Measurements from ENCODE around the gene RTN3.

Gene RTN3

DNA sequence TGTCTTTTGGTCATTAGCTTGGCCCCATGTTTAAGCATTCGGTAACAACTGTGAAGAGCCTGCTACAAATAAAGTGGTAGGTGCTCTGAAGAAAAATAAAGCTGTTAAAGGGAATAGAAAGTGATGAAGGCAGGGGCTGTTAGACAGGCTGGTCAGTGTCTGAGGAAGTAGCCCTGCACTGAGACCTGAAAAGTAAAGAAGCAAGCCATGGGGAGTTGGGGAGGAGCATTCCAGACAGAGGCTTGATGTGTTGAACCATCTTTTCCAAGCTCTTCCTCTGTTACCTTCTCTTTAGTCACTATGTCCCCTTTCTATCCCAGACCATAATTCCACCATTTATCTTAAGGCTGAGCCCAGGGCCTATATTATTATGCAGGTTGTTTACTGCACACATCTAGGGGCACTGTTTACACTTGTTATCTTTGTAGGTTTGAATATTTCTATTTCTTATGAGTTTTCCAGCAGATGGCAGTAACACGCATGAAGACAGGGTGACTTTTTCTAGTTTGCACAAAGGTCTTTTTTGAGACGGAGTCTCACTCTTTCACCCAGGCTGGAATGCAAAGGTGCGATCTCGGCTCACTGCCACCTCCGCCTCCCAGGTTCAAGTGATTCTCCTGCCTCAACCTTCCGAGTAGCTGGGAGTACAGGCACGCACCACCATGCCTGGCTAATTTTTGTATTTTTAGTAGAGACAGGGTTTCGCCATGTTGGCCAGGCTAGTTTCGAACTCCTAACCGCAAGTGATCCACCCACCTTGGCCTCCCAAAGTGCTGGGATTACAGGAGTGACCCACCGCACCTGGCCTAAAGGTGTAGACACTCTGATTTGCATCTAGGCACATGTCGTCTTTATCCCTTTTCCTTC is 64.2 kb downstream of the RTN3 start:
- DNase-seq = no peak

GRCh38 chr11:63747011-63747410 is 65.7 kb downstream of the RTN3 start:
- DNase-seq = no peak

GRCh38 chr11:63749624-63750023 is 68.3 kb downstream of the RTN3 start:
- DNase-seq = no peak

GRCh38 chr11:63756919-63757761 is 75.8 kb downstream of the RTN3 start:
- no peak for DNase-seq

GRCh38 chr11:63760487-63761079 is 79.3 kb downstream of the RTN3 start:
- no peak for DNase-seq

GRCh38 chr11:63761188-63761587 is 79.9 kb downstream of the RTN3 start:
- no peak for DNase-seq

GRCh38 chr11:63761931-63762653 is 80.8 kb downstream of the RTN3 start:
- no peak for DNase-seq

DNA sequence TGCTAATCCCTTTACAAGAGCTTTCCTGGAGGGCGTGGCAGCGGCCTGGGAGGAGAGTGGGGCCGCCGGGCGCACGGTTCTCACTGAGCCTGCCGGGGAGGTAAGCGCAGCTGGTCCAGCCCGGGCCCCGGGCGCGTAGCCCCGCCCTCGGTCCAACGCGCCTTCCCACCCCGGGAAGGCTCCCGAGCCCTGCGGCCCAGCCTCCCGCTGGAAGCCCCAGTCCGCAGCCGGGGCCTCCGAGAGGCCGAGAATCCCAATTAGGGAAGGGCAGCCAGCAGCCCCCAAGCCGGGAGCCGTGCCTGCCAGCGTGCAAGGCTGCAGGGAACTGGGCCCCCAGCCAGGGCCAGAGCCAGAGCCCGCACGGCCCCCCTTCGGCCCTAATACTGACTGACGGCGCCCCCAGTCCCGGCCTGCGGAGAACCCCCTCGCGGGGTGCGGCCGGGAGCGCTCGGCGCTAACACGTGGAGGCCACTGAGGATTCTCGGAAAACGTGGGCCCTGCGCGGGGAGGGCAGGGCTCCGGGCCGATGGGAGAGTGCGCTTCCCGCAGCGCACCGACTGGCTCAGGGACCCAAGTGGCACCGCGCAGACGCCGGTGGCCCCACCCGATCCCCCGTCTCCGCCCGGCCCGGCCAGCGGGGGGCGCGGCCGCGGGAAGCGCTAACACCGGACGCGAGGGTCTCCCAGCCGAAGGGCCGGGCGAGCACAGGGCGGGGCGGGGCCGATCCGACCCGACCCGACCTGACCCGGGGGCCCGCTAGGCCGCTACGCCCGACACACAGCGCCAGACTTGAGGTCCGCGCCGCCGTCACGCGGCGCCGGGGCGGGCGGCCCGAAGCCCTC is 81.6 kb downstream of the RTN3 start:
- DNase-seq = no peak

DNA sequence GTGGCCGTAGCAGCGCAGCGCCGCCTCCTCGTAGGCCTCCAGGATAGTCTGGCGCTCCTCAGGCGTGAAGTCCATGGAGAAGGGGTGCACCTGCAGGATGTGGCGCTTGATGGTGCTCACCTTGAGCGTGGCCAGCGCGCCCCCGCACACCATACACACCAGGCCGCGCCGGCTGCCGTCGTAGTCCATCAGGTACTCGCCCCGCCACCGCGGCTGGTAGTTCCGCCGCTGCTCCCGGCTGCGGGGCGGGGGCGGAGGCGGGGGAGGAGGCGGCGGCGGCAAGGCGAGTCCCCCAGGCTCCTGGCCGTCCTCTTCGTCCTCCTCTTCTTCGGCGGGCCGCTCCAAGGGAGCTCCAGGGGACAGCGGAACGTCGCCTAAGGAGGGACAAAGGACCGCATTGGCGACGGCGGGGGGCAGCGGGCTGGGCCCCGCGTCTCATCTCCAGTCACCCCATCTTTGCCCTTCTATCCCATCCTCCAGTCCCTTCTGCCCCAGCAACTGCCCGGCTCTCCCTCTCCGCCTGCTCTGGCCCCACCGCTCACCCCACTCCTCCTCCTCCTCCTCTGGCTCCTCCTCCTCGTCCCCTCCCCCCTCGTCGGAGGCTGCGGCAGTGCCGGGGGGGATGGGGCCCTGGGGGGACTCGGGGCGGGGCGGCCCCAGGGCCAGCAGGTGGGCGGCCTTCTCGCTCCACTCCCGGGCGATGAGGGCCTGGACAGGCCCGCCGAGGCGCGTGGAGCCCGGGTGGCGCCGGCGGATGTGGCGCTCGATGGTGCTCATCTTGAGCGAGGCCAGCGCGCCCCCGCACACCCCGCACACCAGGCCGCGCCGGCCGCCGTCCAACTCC is 82.4 kb downstream of the RTN3 start:
- DNase-seq = no peak

GRCh38 chr11:63764340-63764678 is 83.0 kb downstream of the RTN3 start:
- DNase-seq = no peak

DNA sequence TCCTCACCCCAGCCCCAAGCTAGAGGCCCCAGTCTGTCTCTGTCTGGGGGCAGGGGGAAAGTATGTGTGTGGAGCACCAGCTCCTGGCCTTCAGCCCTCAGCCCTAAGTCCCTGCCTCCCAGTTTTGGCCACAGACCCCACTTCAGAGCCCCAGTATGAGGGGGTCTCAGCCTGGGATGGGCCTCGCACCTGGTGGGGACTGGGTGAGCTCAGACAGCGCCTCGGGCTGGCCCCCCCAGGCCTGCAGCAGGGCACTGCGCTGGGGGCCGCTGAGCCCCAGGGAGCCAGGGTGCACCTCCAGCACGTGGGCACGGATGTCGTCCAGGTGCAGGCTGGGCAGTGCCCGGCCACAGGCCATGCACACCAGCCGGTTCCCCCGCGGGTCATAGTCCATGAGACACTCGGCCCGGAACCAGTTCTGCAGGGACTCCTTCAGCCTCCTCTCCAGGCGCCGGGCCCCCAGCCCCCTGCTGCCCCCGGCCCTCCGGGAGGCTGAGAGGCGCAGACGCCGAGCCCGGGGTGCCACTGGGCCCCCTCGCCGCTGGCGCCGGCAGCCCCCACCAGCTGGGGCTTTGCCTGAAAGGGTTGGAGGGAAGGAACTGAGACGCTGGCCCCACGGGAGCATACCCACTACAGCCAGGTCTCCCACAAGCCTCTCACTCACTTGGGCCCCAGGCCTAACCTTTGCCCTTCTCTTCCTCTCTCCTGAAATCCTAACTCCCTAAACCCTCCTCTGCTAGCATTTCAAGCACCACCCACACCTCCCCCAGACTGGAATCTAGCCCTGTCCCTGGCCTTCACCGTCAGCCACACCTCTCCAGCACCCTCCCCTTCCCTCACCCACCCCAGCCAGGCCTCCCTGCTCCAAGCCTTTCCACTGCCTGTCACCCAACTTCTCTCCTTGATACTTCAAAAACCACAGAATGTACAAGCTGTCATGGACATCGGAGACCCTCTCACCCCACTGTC is 83.7 kb downstream of the RTN3 start:
- DNase-seq = no peak

- DNase-seq = no peak
Measured at GRCh38 chr11:63765688-63766241, 84.5 kb downstream of the RTN3 start.

DNA sequence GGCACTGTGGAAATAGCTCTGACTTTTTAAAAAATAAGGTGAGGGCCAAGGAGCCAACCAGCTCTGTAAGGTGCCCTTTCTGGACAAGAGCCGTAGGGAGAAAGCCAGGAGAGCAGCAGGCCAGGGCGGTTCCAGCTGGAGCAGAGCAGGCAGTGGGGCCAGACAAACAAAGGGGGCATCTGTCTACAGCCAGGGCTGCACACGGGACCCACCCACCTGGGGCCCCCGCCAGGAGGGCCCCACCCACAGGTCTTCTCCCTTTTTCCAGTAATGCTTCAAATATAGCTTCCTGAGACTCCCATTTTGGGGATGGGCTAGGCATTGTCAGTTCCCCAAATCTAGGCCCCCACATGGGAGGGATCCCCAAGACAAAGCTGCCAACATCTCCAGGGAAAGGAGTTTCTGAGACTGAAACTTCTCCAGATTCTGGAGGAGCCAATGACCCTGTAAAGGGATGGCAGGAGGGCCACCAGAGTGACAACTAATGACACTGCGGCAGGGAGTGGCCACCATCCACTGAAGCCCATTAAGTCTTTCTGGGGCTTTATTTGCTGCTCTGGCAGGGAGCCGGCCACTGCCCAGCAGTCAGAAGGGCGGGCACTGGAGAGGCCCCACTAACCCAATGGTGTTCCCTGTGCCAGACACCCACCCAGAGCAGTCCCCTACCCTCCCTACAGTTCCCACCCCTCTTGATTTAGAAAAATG is 85.4 kb downstream of the RTN3 start:
- DNase-seq = no peak

- DNase-seq = no peak
Measured at GRCh38 chr11:63767267-63767564, 85.9 kb downstream of the RTN3 start.

DNA sequence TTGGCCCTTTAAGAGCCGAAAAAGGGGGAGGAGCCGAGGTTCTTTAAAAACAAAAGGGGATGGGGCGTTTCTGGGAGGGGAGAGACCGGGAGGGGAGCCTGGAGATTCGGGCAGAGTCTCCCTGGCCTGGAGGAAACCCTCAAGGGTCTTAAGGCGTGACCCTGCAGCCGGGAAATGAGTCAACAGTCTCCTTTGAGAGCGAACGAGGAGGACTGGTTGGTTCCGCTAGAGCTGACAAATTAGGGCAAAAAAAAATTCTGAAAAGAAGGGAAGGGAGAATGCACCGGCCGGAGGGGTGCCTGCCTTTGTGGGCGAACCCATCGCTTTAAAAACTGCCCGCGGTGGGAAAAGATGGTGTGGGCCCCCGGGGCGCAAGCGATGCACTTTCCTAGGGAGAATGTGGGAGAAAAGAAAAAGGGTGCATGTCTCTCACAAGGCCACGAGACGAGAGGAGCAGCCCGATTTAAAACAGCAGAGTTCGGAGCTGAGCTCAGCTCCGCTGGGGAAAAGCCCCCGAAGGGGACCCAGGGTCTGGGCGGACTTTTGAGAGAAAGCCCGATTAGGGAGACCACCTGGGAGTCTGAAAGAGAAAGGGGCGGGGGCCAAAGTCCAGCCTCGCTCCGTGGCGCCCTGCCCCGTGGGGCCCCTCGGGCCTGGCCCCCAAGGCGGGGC is 86.4 kb downstream of the RTN3 start:
- DNase-seq = peak; percentile 87

- peak; percentile 69 for DNase-seq
Measured at GRCh38 chr11:63768237-63769041, 87.1 kb downstream of the RTN3 start, which contains the start of gene ZFTA. Gene ZFTA (minus strand): TSS chr11:63768775. CDS start chr11:63768622, 153 bp downstream.

- peak; percentile 51 for DNase-seq
Measured at GRCh38 chr11:63769042-63769713, 87.9 kb downstream of the RTN3 start.

Data from EL (cell line).